IMR-90 (cell line): ENCODE results near the gene TRHDE. TPM values are rescaled to one million over a fixed set of nuclear protein-coding genes. Genes with fewer than 3 reads are reported as not detected.

ENCODE experiments used
- ATAC-seq: fragments of 200-7000 bp; cut with Tn5 transposase; 2 replicates; pipeline ENCODE4 v1.9.1; 2020; ENCODE audit warnings: low read depth, mild to moderate bottlenecking, moderate library complexity
- BruUV-seq: library from RNA; stranded (reverse); fragments of 400-500 nt; replicated peaks from 2 replicates; lab custom pipeline; 2021; lab: Mats Ljungman, UMichigan
- CTCF ChIA-PET: fragments of 300-600 bp; formaldehyde crosslinking; extraction: SDS; loops from one replicate; lab custom pipeline; 2021; ENCODE audit warnings: antibody characterized with exemption; lab: Yijun Ruan, JAX
- POLR2A ChIA-PET: fragments of 300-600 bp; sonication (Branson Sonifier 250); formaldehyde crosslinking; loops from one replicate; lab custom pipeline; 2022; ENCODE audit warnings: antibody characterized with exemption; ENCODE audit not compliant: unreplicated experiment; lab: Charles Lee
- DNase-seq: peaks from one replicate; pipeline ENCODE4 v3.0.0; 2013
- H2AFZ ChIP-seq: replicated peaks from 2 replicates; pipeline ENCODE3; 2013; ENCODE audit warnings: low read length, mild to moderate bottlenecking; ENCODE audit not compliant: poor library complexity
- H2AK5ac ChIP-seq: 2 replicates; pipeline ENCODE4 v1.6.1; 2013; ENCODE audit warnings: low read depth, low read length, inconsistent platforms
- H2AK9ac ChIP-seq: replicated peaks from 2 replicates; pipeline ENCODE3; 2013; ENCODE audit warnings: mild to moderate bottlenecking, low read depth, low read length, moderate library complexity; ENCODE audit not compliant: poor library complexity
- H2BK120ac ChIP-seq: 2 replicates; pipeline ENCODE4 v1.6.1; 2013; ENCODE audit warnings: low read depth, low read length, inconsistent platforms
- H2BK15ac ChIP-seq: 3 replicates; pipeline ENCODE4 v1.6.1; 2013; ENCODE audit warnings: low read depth, low read length, inconsistent platforms
- H2BK20ac ChIP-seq: 2 replicates; pipeline ENCODE4 v1.6.1; 2013; ENCODE audit warnings: low read depth, mild to moderate bottlenecking, inconsistent platforms, low read length, moderate library complexity
- H2BK5ac ChIP-seq: 2 replicates; pipeline ENCODE4 v1.6.1; 2013; ENCODE audit warnings: mild to moderate bottlenecking, low read depth, low read length, inconsistent platforms; ENCODE audit not compliant: poor library complexity, severe bottlenecking
- H3K14ac ChIP-seq: replicated peaks from 2 replicates; pipeline ENCODE4 v1.6.1; 2013; ENCODE audit warnings: low read depth, low read length, inconsistent platforms
- H3K18ac ChIP-seq: 2 replicates; pipeline ENCODE4 v1.6.1; 2013; ENCODE audit warnings: low read depth, low read length, control low read depth
- H3K23ac ChIP-seq: 2 replicates; pipeline ENCODE4 v1.6.1; 2013; ENCODE audit warnings: low read depth, low read length, inconsistent platforms
- H3K27ac ChIP-seq: 2 replicates; pipeline ENCODE4 v1.5.1; 2013; ENCODE audit warnings: mild to moderate bottlenecking, control low read depth, low read length; ENCODE audit not compliant: insufficient read depth
- H3K27me3 ChIP-seq: 2 replicates; pipeline ENCODE4 v1.6.1; 2013; ENCODE audit warnings: low read length; ENCODE audit not compliant: control insufficient read depth, insufficient read depth
- H3K36me3 ChIP-seq: 2 replicates; pipeline ENCODE4 v1.6.1; 2013; ENCODE audit warnings: low read length, mixed read lengths; ENCODE audit not compliant: control insufficient read depth, insufficient read depth
- H3K4ac ChIP-seq: 2 replicates; pipeline ENCODE4 v1.6.1; 2013; ENCODE audit warnings: low read depth, low read length, inconsistent platforms
- H3K4me1 ChIP-seq: 2 replicates; pipeline ENCODE4 v1.6.1; 2013; ENCODE audit warnings: low read length, mixed read lengths; ENCODE audit not compliant: control insufficient read depth, insufficient read depth
- H3K4me2 ChIP-seq: 2 replicates; pipeline ENCODE4 v1.6.1; 2013; ENCODE audit warnings: low read depth, mild to moderate bottlenecking, control low read depth, low read length, moderate library complexity
- H3K4me3 ChIP-seq: 2 replicates; pipeline ENCODE4 v1.5.1; 2013; ENCODE audit warnings: low read depth, mild to moderate bottlenecking, control low read depth, low read length, moderate library complexity; ENCODE audit not compliant: insufficient read depth
- H3K56ac ChIP-seq: 2 replicates; pipeline ENCODE4 v1.6.1; 2013; ENCODE audit warnings: low read length, inconsistent platforms; ENCODE audit not compliant: insufficient read depth; ENCODE audit errors: extremely low read depth
- H3K79me1 ChIP-seq, 2 experiments: 2 replicates each; pipeline ENCODE4 v1.6.1; 2013; ENCODE audit warnings: low read length in 2 of 2, inconsistent platforms in 1 of 2, low read depth in 1 of 2
- H3K9ac ChIP-seq: 2 replicates; pipeline ENCODE4 v1.6.1; 2013; ENCODE audit warnings: low read depth, low read length, control low read depth
- H3K9me1 ChIP-seq: 2 replicates; pipeline ENCODE4 v1.6.1; 2013; ENCODE audit warnings: low read length, inconsistent platforms; ENCODE audit not compliant: insufficient read depth
- H3K9me3 ChIP-seq: 2 replicates; pipeline ENCODE4 v1.6.1; 2013; ENCODE audit warnings: low read length; ENCODE audit not compliant: control insufficient read depth, insufficient read depth
- H4K20me1 ChIP-seq: 2 replicates; pipeline ENCODE4 v1.6.1; 2013; ENCODE audit warnings: low read length, inconsistent platforms; ENCODE audit not compliant: insufficient read depth
- H4K5ac ChIP-seq: 2 replicates; pipeline ENCODE4 v1.6.1; 2013; ENCODE audit warnings: mild to moderate bottlenecking, low read depth, low read length, control low read depth
- H4K8ac ChIP-seq, 2 experiments: 2 replicates each; pipeline ENCODE4 v1.6.1; 2013; ENCODE audit warnings: low read depth in 2 of 2, low read length in 2 of 2, control low read depth in 1 of 2, inconsistent platforms in 1 of 2
- H4K91ac ChIP-seq: 2 replicates; pipeline ENCODE4 v1.6.1; 2013; ENCODE audit warnings: low read depth, low read length, inconsistent platforms; ENCODE audit not compliant: insufficient read depth
- BHLHE40 ChIP-seq: fragments of 150-350 bp; IDR thresholded peaks from 2 replicates; pipeline ENCODE4 v1.6.1; 2016; ENCODE audit warnings: mild to moderate bottlenecking, low read depth, low read length
- CEBPB ChIP-seq: IDR thresholded peaks from 2 replicates; pipeline ENCODE4 v1.6.1; 2012; ENCODE audit warnings: low read depth, low read length, improper control_type of control experiment
- CHD1 ChIP-seq: IDR thresholded peaks from 2 replicates; pipeline ENCODE4 v1.6.1; 2012; ENCODE audit warnings: low read depth, low read length, improper control_type of control experiment
- MAZ ChIP-seq: IDR thresholded peaks from 2 replicates; pipeline ENCODE4 v1.6.1; 2012; ENCODE audit warnings: low read depth, mild to moderate bottlenecking, low read length, improper control_type of control experiment, moderate library complexity, borderline replicate concordance
- NFE2L2 ChIP-seq: fragments of 150-350 bp; IDR thresholded peaks from 2 replicates; pipeline ENCODE4 v1.6.1; 2016; ENCODE audit warnings: low read depth, mild to moderate bottlenecking, low read length
- POLR2A ChIP-seq: IDR thresholded peaks from 2 replicates; pipeline ENCODE4 v1.6.1; 2012; ENCODE audit warnings: mild to moderate bottlenecking, low read depth, low read length
- RAD21 ChIP-seq: IDR thresholded peaks from 2 replicates; pipeline ENCODE4 v1.6.1; 2012; ENCODE audit warnings: low read length, improper control_type of control experiment
- SMC3 ChIP-seq: fragments of 150-350 bp; IDR thresholded peaks from 2 replicates; pipeline ENCODE4 v1.6.1; 2016; ENCODE audit warnings: low read depth, mild to moderate bottlenecking, antibody characterized with exemption, low read length, moderate library complexity
- USF2 ChIP-seq: fragments of 150-350 bp; IDR thresholded peaks from 2 replicates; pipeline ENCODE4 v1.6.1; 2017; ENCODE audit warnings: mild to moderate bottlenecking, antibody characterized with exemption, low read length, low read depth
- WGBS, 2 experiments: methylation state at CpG; one replicate each; pipeline versions ENCODE4 v1.1.5 to v1.1.7; 2013; ENCODE audit warnings: missing lambda C conversion rate in 2 of 2; ENCODE audit not compliant: insufficient read length in 1 of 2; ENCODE audit errors: extremely low coverage in 2 of 2; 5-methylcytosine and 5-hydroxymethylcytosine counted together
- dilution Hi-C: fragments of 300-500 bp; cut with HindIII; formaldehyde crosslinking; loops from one replicate; pipeline ENCODE4 v1.14.3; 2018; ENCODE audit warnings: low sequenced_read_pairs; ENCODE audit not compliant: unreplicated experiment
- in situ Hi-C: fragments of 300-500 bp; cut with MboI; formaldehyde crosslinking; loops from 3 replicates; pipeline ENCODE4 v1.14.3; 2019; ENCODE audit warnings: low sequenced_read_pairs, inconsistent platforms, mixed read lengths
- intact Hi-C: fragments of 100-400 bp; cut with micrococcal nuclease; formaldehyde crosslinking; loops from 2 replicates; pipeline ENCODE4 v1.10.0; 2022
- polyA plus RNA-seq, 3 experiments: library from polyadenylated mRNA; depleted of rRNA; stranded (reverse); fragments of >200 nt; gene quantifications; 2 replicates each; pipeline ENCODE4 v1.2.3, GENCODE V29; 2012; ENCODE audit warnings: low replicate concordance in 1 of 3
- total RNA-seq: library from RNA; depleted of rRNA; stranded (reverse); fragments of >200 nt; gene quantifications from 2 replicates; pipeline ENCODE4 v1.2.3, GENCODE V29; 2012

The TRHDE gene
- total and polyA plus RNA-seq, 2 of the 4 experiments (the other 2 are of a cell fraction) = 33.7 to 65.1 TPM

- H4K5ac ChIP-seq = no peak overlapping the region
- no peaks in the 10 kb centered on the region for H3K27me3 ChIP-seq
- no peak overlapping the region for H3K23ac ChIP-seq
- no peaks in the 10 kb centered on the region for H4K20me1 ChIP-seq
- no peak overlapping the region for H4K8ac ChIP-seq
- H3K14ac ChIP-seq = no peak overlapping the region
- H2BK15ac ChIP-seq = no peak overlapping the region
- no TSS peak for BruUV-seq
- ChIA-PET POLR2A (no interaction called here), CTCF (interaction anchor here (0.6 kb wide), 1 partner anchor 446 kb away, joined by 3 read pairs; no protein-coding TSS in a partner anchor)
- H3K4me2 ChIP-seq = no peak overlapping the region
- H3K9ac ChIP-seq = no peak overlapping the region
- in situ Hi-C loops = no loop called here
- no peaks in the 10 kb centered on the region for H3K9me1 ChIP-seq
- dilution Hi-C loops = no loop called here
- DNase-seq (no peak), ATAC-seq (no peak)
- no peak overlapping the region for H3K27ac ChIP-seq
- H3K56ac ChIP-seq = no peak overlapping the region
- intact Hi-C loops = loop anchor here (10.0 kb wide), 1 partner anchor 332 kb away; no protein-coding TSS in a partner anchor
- WGBS, 2 experiments = no CpG with 5 or more reads among the region's 1 CpG
- no peak overlapping the region for H3K4me3 ChIP-seq
- H2AFZ ChIP-seq = no peak overlapping the region
- no peaks in the 10 kb centered on the region for H3K79me1 ChIP-seq
- no peak overlapping the region for H2BK5ac ChIP-seq
- no peak overlapping the region for H3K18ac ChIP-seq
- peaks cover 1% of the 10 kb centered on the region; the same call in 1 of the 2 replicates for H3K4me1 ChIP-seq
- no peak overlapping the region for H2AK5ac ChIP-seq
- no peak overlapping the region for H2BK120ac ChIP-seq
- no peaks in the 10 kb centered on the region for H3K9me3 ChIP-seq
- H3K36me3 ChIP-seq = no peaks in the 10 kb centered on the region
- H2BK20ac ChIP-seq = no peak overlapping the region
- TF ChIP-seq NFE2L2 (no peak), CHD1 (no peak), MAZ (no peak), CEBPB (no peak), USF2 (no peak), POLR2A (no peak), RAD21 (no peak), BHLHE40 (no peak), SMC3 (no peak)
- no peak overlapping the region for H4K91ac ChIP-seq
- H3K4ac ChIP-seq = no peak overlapping the region
- H2AK9ac ChIP-seq = no peak overlapping the region
Observed at GRCh38 chr12:72676556-72676955, 404.4 kb downstream of the TRHDE start.
